Testis (tissue), 2 donors: ENCODE data around the gene SIL1.

Source experiments
- POLR2A ChIP-seq: fragments of 450-650 bp; IDR thresholded peaks from one replicate; pipeline ENCODE4 v1.6.1; 2017; ENCODE audit warnings: antibody characterized with exemption, mild to moderate bottlenecking, moderate library complexity
- TF ChIP-seq, protein P1 (sequence below), 3 experiments: fragments of 450-650 bp in 2 of 3; fragments of 200-600 bp in 1 of 3; sonication (generic) in 1 of 3; IDR thresholded peaks; one replicate each; pipeline ENCODE4 v1.5.1; 2016 to 2019; ENCODE audit warnings: antibody characterized with exemption in 3 of 3, mild to moderate bottlenecking in 2 of 3, moderate library complexity in 1 of 3

DNA sequence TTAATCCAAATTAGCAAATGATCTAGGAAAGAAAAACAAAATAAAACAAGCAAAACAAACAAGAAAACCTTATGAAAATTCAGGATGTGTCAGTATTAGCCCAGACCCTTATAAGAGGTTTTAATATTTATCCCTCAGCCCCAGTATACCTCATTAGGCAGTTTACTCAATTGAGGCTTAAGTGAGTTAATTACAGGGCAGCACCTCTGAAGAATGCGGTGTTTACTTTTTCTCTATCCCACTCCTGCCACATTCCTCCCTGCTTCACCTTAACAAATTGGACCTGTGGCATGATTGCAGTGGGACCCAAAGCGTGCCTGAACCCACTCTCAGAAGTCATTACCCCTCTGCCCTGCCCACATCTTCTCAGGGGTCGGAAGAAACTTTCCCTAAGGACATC, 67.1 kb downstream of the SIL1 start:
- TF ChIP-seq, protein P1, sequence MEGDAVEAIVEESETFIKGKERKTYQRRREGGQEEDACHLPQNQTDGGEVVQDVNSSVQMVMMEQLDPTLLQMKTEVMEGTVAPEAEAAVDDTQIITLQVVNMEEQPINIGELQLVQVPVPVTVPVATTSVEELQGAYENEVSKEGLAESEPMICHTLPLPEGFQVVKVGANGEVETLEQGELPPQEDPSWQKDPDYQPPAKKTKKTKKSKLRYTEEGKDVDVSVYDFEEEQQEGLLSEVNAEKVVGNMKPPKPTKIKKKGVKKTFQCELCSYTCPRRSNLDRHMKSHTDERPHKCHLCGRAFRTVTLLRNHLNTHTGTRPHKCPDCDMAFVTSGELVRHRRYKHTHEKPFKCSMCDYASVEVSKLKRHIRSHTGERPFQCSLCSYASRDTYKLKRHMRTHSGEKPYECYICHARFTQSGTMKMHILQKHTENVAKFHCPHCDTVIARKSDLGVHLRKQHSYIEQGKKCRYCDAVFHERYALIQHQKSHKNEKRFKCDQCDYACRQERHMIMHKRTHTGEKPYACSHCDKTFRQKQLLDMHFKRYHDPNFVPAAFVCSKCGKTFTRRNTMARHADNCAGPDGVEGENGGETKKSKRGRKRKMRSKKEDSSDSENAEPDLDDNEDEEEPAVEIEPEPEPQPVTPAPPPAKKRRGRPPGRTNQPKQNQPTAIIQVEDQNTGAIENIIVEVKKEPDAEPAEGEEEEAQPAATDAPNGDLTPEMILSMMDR (IDR thresholded peaks at IDR 0.05): no peak
- TF ChIP-seq POLR2A: no peak
